ENCODE measurements around the gene FN1. TPM values are rescaled to one million over a fixed set of nuclear protein-coding genes. Genes with fewer than 3 reads are reported as not detected.
"Not testable (repeated sequence)": the region's sequence is repeated elsewhere in the genome, so short reads cannot be mapped to it uniquely, and the experiment has no call there.

The FN1 gene
- total RNA-seq, 2 experiments from 2014 or later = 0.21 TPM; not detected in 1

- Mint-ChIP-seq H3K27ac (peak overlapping the region; percentile 98), H3K4me3 (peak overlapping the region; percentile 98), H3K9me3 (ENCODE audit: insufficient read depth) (no peaks in the 10 kb centered on the region), H3K27me3 (ENCODE audit: low read depth) (no peaks in the 10 kb centered on the region), H3K4me1 (ENCODE audit: low read depth) (peaks cover 41% of the 10 kb centered on the region), H3K36me3 (ENCODE audit: low read depth) (peaks cover 41% of the 10 kb centered on the region)
- POLR2A ChIA-PET = no interaction called here
- DNase-seq = no peak
- ATAC-seq = no peak
- CTCF ChIA-PET = no interaction called here
Observed at GRCh38 chr2:215313255-215313613, 122.6 kb downstream of the FN1 start.

GRCh38 chr2:215311625-215312396, 124.1 kb downstream of the FN1 start, which contains the start of gene ATIC:
Gene ATIC, plus strand, starts transcription at chr2:215312059. Its CDS starts 84 bp downstream, at chr2:215312143.
- ChIA-PET CTCF (interaction anchor here (1.2 to 1.6 kb wide), 2 partner anchors 9 to 702 kb away, joined by 3 to 5 read pairs; partner anchors contain the start of gene MREG), POLR2A (interaction anchor here (0.6 to 1.5 kb wide), 10 partner anchors 9 to 798 kb away, joined by 3 to 9 read pairs (median 3); partner anchors contain the start of gene BARD1)
- Mint-ChIP-seq H3K9me3 (ENCODE audit: insufficient read depth) (no peaks in the 10 kb centered on the region), H3K27me3 (ENCODE audit: low read depth) (peaks cover under 1% of the 10 kb centered on the region), H3K36me3 (ENCODE audit: low read depth) (peaks cover 31% of the 10 kb centered on the region), H3K4me3 (peak within 1 kb of the TSS; percentile 98), H3K27ac (peak within 1 kb of the TSS; percentile 98), H3K4me1 (ENCODE audit: low read depth) (peaks cover 36% of the 10 kb centered on the region)
- ATAC-seq = peak; percentile 99
- DNase-seq = peak; percentile 95

- DNase-seq = peak; percentile 51
- H3K4me1 Mint-ChIP-seq (ENCODE audit: low read depth) = peaks cover 34% of the 10 kb centered on the region
- POLR2A ChIA-PET = interaction anchor here (0.9 to 1.5 kb wide), 6 partner anchors 14 to 799 kb away, joined by 3 to 9 read pairs (median 3); partner anchors contain the start of gene BARD1
- H3K4me3 Mint-ChIP-seq = peak overlapping the region; percentile 98
- H3K36me3 Mint-ChIP-seq (ENCODE audit: low read depth) = peaks cover 28% of the 10 kb centered on the region
- CTCF ChIA-PET = interaction anchor here (1.2 to 1.6 kb wide), 2 partner anchors 10 to 703 kb away, joined by 3 to 5 read pairs; partner anchors contain the start of gene MREG
- H3K9me3 Mint-ChIP-seq (ENCODE audit: insufficient read depth); H3K27me3 Mint-ChIP-seq (ENCODE audit: low read depth): not testable (repeated sequence)
- peak; percentile 9 for ATAC-seq
- H3K27ac Mint-ChIP-seq = peak overlapping the region; percentile 86
Observed at GRCh38 chr2:215311259-215311624, 124.6 kb downstream of the FN1 start.

Other genes with a start within 250 kb of the FN1 start
- 100 to 1,000 TPM; 170 to 182 TPM for gene ATIC, start 124.0 kb downstream of the FN1 start, total RNA-seq

All from activated CD8-positive, alpha-beta T cell treated with anti-CD3 and anti-CD28 coated beads, Interleukin-2, amount 10 ng/mL, durations not matched to agents 7 days and 5 days (primary cell).